ENCODE measurements around the gene PSMC3. TPM values are rescaled to one million over a fixed set of nuclear protein-coding genes. Genes with fewer than 3 reads are reported as not detected.

Gene PSMC3
- total RNA-seq, 4 donors from 2014 or later = 81.0 to 164 (median 118) TPM

DNA sequence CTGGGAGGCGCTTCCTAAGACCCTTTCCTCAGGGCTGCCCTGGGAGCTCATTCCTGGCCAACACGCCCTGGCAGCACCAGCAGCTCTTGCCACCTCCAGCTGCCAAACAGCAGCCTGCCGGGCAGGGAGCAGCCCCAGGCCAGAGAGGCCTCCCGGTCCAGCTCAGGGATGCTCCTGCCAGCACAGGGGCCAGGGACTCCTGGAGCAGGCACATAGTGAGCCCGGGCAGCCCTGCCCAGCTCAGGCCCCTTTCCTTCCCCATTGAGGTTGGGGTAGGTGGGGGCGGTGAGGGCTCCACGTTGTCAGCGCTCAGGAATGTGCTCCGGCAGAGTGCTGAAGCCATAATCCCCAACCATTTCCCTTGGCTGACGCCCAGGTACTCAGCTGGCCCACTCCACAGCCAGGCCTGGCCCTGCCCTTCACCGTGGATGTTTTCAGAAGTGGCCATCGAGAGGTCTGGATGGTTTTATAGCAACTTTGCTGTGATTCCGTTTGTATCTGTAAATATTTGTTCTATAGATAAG lies 10.2 kb downstream of the PSMC3 start:
- 15 to 17% methylated on average over 9 to 12 of the region's 13 CpGs for WGBS, 2 donors
- H3K4me3 ChIP-seq (ENCODE audit: low read depth, poor library complexity, severe bottlenecking) = no peak overlapping the region
- peak; percentile 63 to 94 for DNase-seq (ENCODE audit: low spot score in 2 of 2)
- intact Hi-C loops (cut with DNase I; ENCODE audit: low total_unique reads) = no loop called here
- TF ChIP-seq POLR2A (IDR thresholded peaks at IDR 0.05) (no peak), CTCF (IDR thresholded peaks at IDR 0.05) (no peak)

GRCh38 chr11:47415091-47415854 lies 11.0 kb downstream of the PSMC3 start:
- no peak for TF ChIP-seq CTCF (IDR thresholded peaks at IDR 0.05)
- TF ChIP-seq POLR2A (IDR thresholded peaks at IDR 0.05) = no peak
- 77 to 81% methylated on average over 28 to 30 of the region's 31 CpGs for WGBS, 2 donors
- H3K4me3 ChIP-seq (ENCODE audit: low read depth, poor library complexity, severe bottlenecking) = no peak overlapping the region
- intact Hi-C loops (cut with DNase I; ENCODE audit: low total_unique reads) = no loop called here
- DNase-seq (ENCODE audit: low spot score in 2 of 2) = no peak

DNA sequence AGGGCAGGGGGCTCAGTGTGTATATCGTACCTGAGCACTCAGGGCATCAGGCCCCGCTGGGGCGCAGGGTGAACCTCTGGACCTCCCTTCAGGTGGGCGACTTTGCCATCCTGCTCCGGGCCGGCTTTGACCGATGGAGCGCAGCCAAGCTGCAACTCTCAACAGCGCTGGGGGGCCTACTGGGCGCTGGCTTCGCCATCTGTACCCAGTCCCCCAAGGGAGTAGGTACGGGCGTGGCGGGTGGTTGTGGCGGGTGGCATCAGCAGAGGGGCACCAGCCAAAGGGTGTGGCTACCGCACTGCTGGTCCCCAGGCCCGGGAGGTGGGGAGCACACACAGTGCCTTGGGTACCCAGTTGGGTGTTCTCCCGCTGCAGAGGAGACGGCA lies 11.6 kb downstream of the PSMC3 start:
- H3K4me3 ChIP-seq (ENCODE audit: low read depth, poor library complexity, severe bottlenecking) = no peak overlapping the region
- 88 to 92% methylated on average over 6 to 15 of the region's 19 CpGs for WGBS, 2 donors
- no peak for DNase-seq (ENCODE audit: low spot score in 2 of 2)
- intact Hi-C loops (cut with DNase I; ENCODE audit: low total_unique reads) = no loop called here
- TF ChIP-seq POLR2A (IDR thresholded peaks at IDR 0.05) (no peak), CTCF (IDR thresholded peaks at IDR 0.05) (no peak)

DNA sequence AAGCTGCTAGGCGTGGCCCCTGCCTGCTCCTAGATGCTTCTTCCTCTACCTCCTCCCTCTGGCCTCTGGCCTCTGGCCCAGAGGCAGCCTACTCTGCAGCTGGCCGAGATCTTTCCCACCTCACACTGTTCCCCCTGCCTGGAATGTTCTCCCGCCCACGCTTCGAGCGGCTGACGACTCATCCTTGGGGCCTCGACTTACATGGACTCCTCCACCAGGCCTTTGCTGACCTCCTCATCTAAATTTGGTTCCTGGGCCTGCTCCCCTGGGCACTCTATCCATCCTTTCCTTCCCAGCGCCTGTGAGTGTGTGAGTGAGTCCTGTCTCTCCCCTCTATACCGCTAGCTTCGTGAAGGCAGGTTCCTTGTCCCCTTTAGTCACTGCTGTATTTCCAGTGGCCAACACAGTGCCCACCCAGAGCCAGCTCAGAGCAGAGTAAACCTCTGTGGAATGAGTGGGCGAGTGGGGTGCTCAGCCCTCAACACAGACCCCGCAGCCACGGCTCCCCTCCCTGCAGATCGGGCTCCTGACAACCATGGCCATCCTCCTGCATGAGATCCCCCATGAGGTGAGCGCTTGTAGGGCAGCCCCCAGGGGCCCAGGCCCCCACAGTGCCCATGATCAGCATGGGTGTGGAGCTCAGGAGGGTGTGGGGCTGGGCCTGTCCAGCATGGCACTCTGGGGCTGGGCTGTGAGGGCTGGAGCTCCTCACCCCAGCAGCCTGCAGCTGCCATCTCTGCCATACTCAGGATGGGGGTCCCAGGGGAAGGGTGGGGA lies 12.1 kb downstream of the PSMC3 start:
- no peak for DNase-seq (ENCODE audit: low spot score in 2 of 2)
- TF ChIP-seq POLR2A (IDR thresholded peaks at IDR 0.05) (no peak), CTCF (IDR thresholded peaks at IDR 0.05) (no peak)
- no peak overlapping the region for H3K4me3 ChIP-seq (ENCODE audit: low read depth, poor library complexity, severe bottlenecking)

DNA sequence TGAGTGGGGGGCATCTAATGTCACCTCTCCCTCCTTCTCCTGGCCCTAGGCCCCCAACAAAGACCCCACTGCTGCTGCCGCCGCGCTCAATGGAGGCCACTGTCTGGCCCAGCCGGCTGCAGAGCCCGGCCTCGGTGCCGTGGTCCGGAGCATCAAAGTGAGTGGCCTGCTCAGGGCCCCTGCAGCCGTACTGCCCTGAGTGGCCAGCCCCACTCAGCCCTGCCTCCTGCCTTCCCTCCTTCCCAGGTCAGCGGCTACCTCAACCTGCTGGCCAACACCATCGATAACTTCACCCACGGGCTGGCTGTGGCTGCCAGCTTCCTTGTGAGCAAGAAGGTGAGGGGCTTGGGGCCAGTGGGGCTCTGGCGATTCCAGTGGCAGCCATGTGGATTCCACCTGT lies 12.9 kb downstream of the PSMC3 start:
- WGBS, 2 donors = 83 to 84% methylated on average over 11 to 13 of the region's 13 CpGs
- TF ChIP-seq POLR2A (IDR thresholded peaks at IDR 0.05) = no peak
- TF ChIP-seq CTCF (IDR thresholded peaks at IDR 0.05) = no peak
- no peak for DNase-seq (ENCODE audit: low spot score in 2 of 2)
- intact Hi-C loops (cut with DNase I; ENCODE audit: low total_unique reads) = no loop called here
- no peak overlapping the region for H3K4me3 ChIP-seq (ENCODE audit: low read depth, poor library complexity, severe bottlenecking)

More for the DNA sequence above, 12.1 kb downstream of the PSMC3 start:
- intact Hi-C loops (cut with DNase I; ENCODE audit: low total_unique reads) = no loop called here
- 68 to 72% methylated on average over 15 to 16 of the region's 16 CpGs for WGBS, 2 donors
